Smooth muscle cell (in vitro differentiated cells): ENCODE measurements around the gene GZF1. TPM values are rescaled to one million over a fixed set of nuclear protein-coding genes. Genes with fewer than 3 reads are reported as not detected.
A peak's percentile ranks its signal among the peaks of the same experiment; 100 is the strongest.

ENCODE experiments used
- DNase-seq: peaks from one replicate; lab custom pipeline; 2025; ENCODE audit not compliant: unreplicated experiment; lab: John Stamatoyannopoulos, UW
- H2AFZ ChIP-seq: fragments of 200-600 bp; sonication (generic); 2 replicates; pipeline ENCODE4 v1.6.0; 2016; ENCODE audit warnings: antibody characterized with exemption, low read depth, mild to moderate bottlenecking
- H3F3A ChIP-seq: fragments of 200-600 bp; sonication (generic); 2 replicates; pipeline ENCODE4 v1.6.0; 2017; ENCODE audit warnings: antibody characterized with exemption, low read depth
- H3K27ac ChIP-seq: fragments of 200-600 bp; sonication (generic); 2 replicates; pipeline ENCODE4 v1.5.1; 2016; ENCODE audit warnings: low read depth, mild to moderate bottlenecking
- H3K27me3 ChIP-seq: fragments of 200-600 bp; sonication (generic); 2 replicates; pipeline ENCODE4 v1.6.1; 2016; ENCODE audit warnings: low read depth, mild to moderate bottlenecking
- H3K36me3 ChIP-seq: fragments of 200-600 bp; sonication (generic); 2 replicates; pipeline ENCODE4 v1.5.1; 2016; ENCODE audit warnings: low read depth
- H3K4me1 ChIP-seq: fragments of 200-600 bp; sonication (generic); 2 replicates; pipeline ENCODE4 v1.5.1; 2016; ENCODE audit warnings: low read depth
- H3K4me2 ChIP-seq: fragments of 200-600 bp; sonication (generic); 2 replicates; pipeline ENCODE4 v1.6.0; 2016; ENCODE audit warnings: mild to moderate bottlenecking
- H3K4me3 ChIP-seq: fragments of 200-600 bp; sonication (generic); 2 replicates; pipeline ENCODE4 v1.5.1; 2016; ENCODE audit warnings: mild to moderate bottlenecking
- H3K79me2 ChIP-seq: fragments of 200-600 bp; sonication (generic); 2 replicates; pipeline ENCODE4 v1.6.0; 2016; ENCODE audit warnings: low read depth, mild to moderate bottlenecking
- H3K9ac ChIP-seq: fragments of 200-600 bp; sonication (generic); 2 replicates; pipeline ENCODE4 v1.6.0; 2016; ENCODE audit warnings: low read depth
- H3K9me3 ChIP-seq: fragments of 200-600 bp; sonication (generic); replicated peaks from 2 replicates; pipeline ENCODE4 v1.5.1; 2016; ENCODE audit warnings: low read depth
- H4K20me1 ChIP-seq: fragments of 200-600 bp; sonication (generic); 2 replicates; pipeline ENCODE4 v1.6.0; 2016; ENCODE audit warnings: low read depth
- CTCF ChIP-seq: fragments of 200-600 bp; sonication (generic); IDR thresholded peaks from 2 replicates; pipeline ENCODE4 v1.5.1; 2017; ENCODE audit warnings: borderline replicate concordance, mild to moderate bottlenecking, antibody characterized with exemption; ENCODE audit not compliant: insufficient read depth, poor library complexity, severe bottlenecking
- WGBS: methylation state at CpG from one replicate; pipeline ENCODE4 v1.1.7; 2016; ENCODE audit warnings: low lambda C conversion rate; 5-methylcytosine and 5-hydroxymethylcytosine counted together
- polyA plus RNA-seq: library from polyadenylated mRNA; unstranded; fragments of >200 nt; fragmentation: Nextera tagmentation; extraction: Ambion mirVana; gene quantifications from 2 replicates; pipeline ENCODE4 v1.2.1, GENCODE V29; 2016
- total RNA-seq: library from RNA; depleted of rRNA; stranded (reverse); fragments of >200 nt; gene quantifications from 2 replicates; pipeline ENCODE4 v1.2.3, GENCODE V29; 2014

GZF1 gene
- total and polyA plus RNA-seq, 2 experiments from 2014 or later, result 6.0 to 13.7 TPM

GRCh38 chr20:23316626-23317025 is 45.4 kb upstream of the GZF1 start:
- Histone ChIP-seq H3K27ac (no peak overlapping the region), H3K9me3 (no peaks in the 10 kb centered on the region), H3K4me2 (no peak overlapping the region), H3K27me3 (no peaks in the 10 kb centered on the region), H4K20me1 (no peaks in the 10 kb centered on the region), H3K9ac (no peak overlapping the region), H3F3A (no peaks in the 10 kb centered on the region), H2AFZ (no peak overlapping the region), H3K4me1 (no peaks in the 10 kb centered on the region), H3K79me2 (no peaks in the 10 kb centered on the region), H3K36me3 (no peaks in the 10 kb centered on the region), H3K4me3 (no peak overlapping the region)
- TF ChIP-seq CTCF, result no peak
- 100% methylated on average over 3 of the region's 3 CpGs for WGBS
- DNase-seq, result no peak

- Histone ChIP-seq H3K4me1 (no peaks in the 10 kb centered on the region), H3K36me3 (no peaks in the 10 kb centered on the region), H3K9ac (no peak overlapping the region), H3K27me3 (no peaks in the 10 kb centered on the region), H4K20me1 (no peaks in the 10 kb centered on the region), H3F3A (no peaks in the 10 kb centered on the region), H3K4me2 (no peak overlapping the region), H3K4me3 (no peak overlapping the region), H3K79me2 (no peaks in the 10 kb centered on the region), H2AFZ (no peak overlapping the region), H3K9me3 (no peaks in the 10 kb centered on the region), H3K27ac (no peak overlapping the region)
- TF ChIP-seq CTCF, result no peak
- DNase-seq, result no peak
- 95% methylated on average over 5 of the region's 5 CpGs for WGBS
Measured at GRCh38 chr20:23317081-23317480, 44.9 kb upstream of the GZF1 start.

- Histone ChIP-seq H3K9ac (no peak overlapping the region), H3K27me3 (no peaks in the 10 kb centered on the region), H4K20me1 (no peaks in the 10 kb centered on the region), H2AFZ (no peak overlapping the region), H3K79me2 (no peaks in the 10 kb centered on the region), H3K4me1 (no peaks in the 10 kb centered on the region), H3K27ac (no peak overlapping the region), H3K4me3 (no peak overlapping the region), H3K36me3 (no peaks in the 10 kb centered on the region), H3K4me2 (no peak overlapping the region), H3K9me3 (no peaks in the 10 kb centered on the region), H3F3A (no peaks in the 10 kb centered on the region)
- no peak for DNase-seq
- no peak for TF ChIP-seq CTCF
- 90% methylated on average over 5 of the region's 5 CpGs for WGBS
Measured at GRCh38 chr20:23318347-23318746, 43.6 kb upstream of the GZF1 start.

GRCh38 chr20:23320317-23320716 is 41.7 kb upstream of the GZF1 start:
- H3K4me2 ChIP-seq, result no peak overlapping the region
- no peak overlapping the region for H3K9ac ChIP-seq
- H3F3A ChIP-seq, result no peaks in the 10 kb centered on the region
- no peaks in the 10 kb centered on the region for H4K20me1 ChIP-seq
- no peaks in the 10 kb centered on the region for H3K27me3 ChIP-seq
- peak; percentile 29 for TF ChIP-seq CTCF
- 76% methylated on average over 8 of the region's 8 CpGs for WGBS
- H3K4me1 ChIP-seq, result no peaks in the 10 kb centered on the region
- no peaks in the 10 kb centered on the region for H3K9me3 ChIP-seq
- H3K27ac ChIP-seq, result no peak overlapping the region
- no peak overlapping the region for H3K4me3 ChIP-seq
- no peak for DNase-seq
- no peaks in the 10 kb centered on the region for H3K79me2 ChIP-seq
- H2AFZ ChIP-seq, result no peak overlapping the region
- no peaks in the 10 kb centered on the region for H3K36me3 ChIP-seq
